Measurements from ENCODE around the gene GOLPH3.

DNA sequence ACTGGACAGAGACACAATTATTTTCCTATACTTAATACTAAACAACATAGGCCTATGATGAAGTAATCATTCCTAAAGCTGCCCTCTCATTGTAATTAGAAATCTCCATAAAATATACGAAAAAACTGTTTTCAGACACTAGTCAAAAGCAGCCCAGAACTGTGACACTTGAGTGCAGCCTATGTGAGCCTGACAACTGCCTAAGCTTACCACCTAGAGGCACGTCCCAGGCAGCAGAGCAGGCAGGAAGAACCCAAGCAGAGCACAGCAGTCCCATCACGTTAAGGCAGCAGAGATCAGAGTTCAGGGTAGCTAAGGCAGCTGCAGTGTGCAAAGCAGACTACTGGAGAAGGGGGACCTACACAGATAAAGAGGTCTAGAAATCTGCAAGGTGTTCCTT lies 46.4 kb downstream of the GOLPH3 start:
- TF ChIP-seq EZH2 (IDR thresholded peaks at IDR 0.05) (no peak), ZBTB33 (IDR thresholded peaks at IDR 0.05; ENCODE audit: extremely low read depth, insufficient replicate concordance, low read length) (no peak)

Data from HCT116 (cell line).